Fibroblast of skin of scalp (primary cell): Measurements from ENCODE around the gene UGT2B28. TPM values are rescaled to one million over a fixed set of nuclear protein-coding genes. Genes with fewer than 3 reads are reported as not detected.
"Not testable (repeated sequence)": the region's sequence is repeated elsewhere in the genome, so short reads cannot be mapped to it uniquely, and the experiment has no call there.

Experiments
- DNase-seq: peaks from one replicate; pipeline ENCODE4 v3.0.0-alpha.2; 2013
- polyA plus RNA-seq, 2 experiments: library from polyadenylated mRNA; unstranded; fragments of 120-200 nt; gene quantifications; one replicate each; pipeline ENCODE4 v1.2.1, GENCODE V29; 2013; ENCODE audit not compliant: insufficient read length in 2 of 2

UGT2B28 gene
- not detected for polyA plus RNA-seq (2013, experiment 1 of 2; ENCODE audit: insufficient read length)
- polyA plus RNA-seq (2013, experiment 2 of 2; ENCODE audit: insufficient read length), result not detected

GRCh38 chr4:69280081-69280480, at the start of gene UGT2B28:
Gene UGT2B28, plus strand, starts transcription at chr4:69280475. Its CDS starts 26 bp downstream, at chr4:69280501.
- not testable (repeated sequence) for DNase-seq

GRCh38 chr4:69239092-69239491, 41.2 kb upstream of the UGT2B28 start:
- no peak for DNase-seq

GRCh38 chr4:69239557-69240168, 40.6 kb upstream of the UGT2B28 start:
- no peak for DNase-seq

GRCh38 chr4:69240787-69241186, 39.5 kb upstream of the UGT2B28 start:
- not testable (repeated sequence) for DNase-seq

- DNase-seq, result not testable (repeated sequence)
Observed at GRCh38 chr4:69241746-69242145, 38.5 kb upstream of the UGT2B28 start.

- not testable (repeated sequence) for DNase-seq
Observed at GRCh38 chr4:69242562-69243240, 37.6 kb upstream of the UGT2B28 start.

- not testable (repeated sequence) for DNase-seq
Observed at GRCh38 chr4:69250884-69251283, 29.4 kb upstream of the UGT2B28 start.

- not testable (repeated sequence) for DNase-seq
Observed at GRCh38 chr4:69253147-69253772, 27.0 kb upstream of the UGT2B28 start.

GRCh38 chr4:69268612-69269011, 11.7 kb upstream of the UGT2B28 start:
- not testable (repeated sequence) for DNase-seq

GRCh38 chr4:69296356-69296755, 16.1 kb downstream of the UGT2B28 start:
- DNase-seq, result not testable (repeated sequence)

GRCh38 chr4:69308426-69309033, 28.3 kb downstream of the UGT2B28 start:
- not testable (repeated sequence) for DNase-seq

GRCh38 chr4:69309549-69310076, 29.3 kb downstream of the UGT2B28 start:
- DNase-seq, result not testable (repeated sequence)

GRCh38 chr4:69310262-69310661, 30.0 kb downstream of the UGT2B28 start:
- not testable (repeated sequence) for DNase-seq

GRCh38 chr4:69317669-69318298, 37.5 kb downstream of the UGT2B28 start:
- DNase-seq, result peak; percentile 23

GRCh38 chr4:69321153-69321729, 41.0 kb downstream of the UGT2B28 start:
- no peak for DNase-seq

- peak; percentile 40 for DNase-seq
Observed at GRCh38 chr4:69322055-69322454, 41.8 kb downstream of the UGT2B28 start.

- no peak for DNase-seq
Observed at GRCh38 chr4:69323284-69323683, 43.0 kb downstream of the UGT2B28 start.

GRCh38 chr4:69330345-69331047, 50.2 kb downstream of the UGT2B28 start:
- DNase-seq, result no peak

GRCh38 chr4:69331304-69331703, 51.0 kb downstream of the UGT2B28 start:
- not testable (repeated sequence) for DNase-seq

- DNase-seq, result not testable (repeated sequence)
Observed at GRCh38 chr4:69335485-69335884, 55.2 kb downstream of the UGT2B28 start.

GRCh38 chr4:69343114-69343513, 62.8 kb downstream of the UGT2B28 start:
- not testable (repeated sequence) for DNase-seq
